22Rv1 (cell line): ENCODE data around the gene UMODL1.

Source experiments
- ZFX ChIP-seq: fragments of 450-650 bp; IDR thresholded peaks from 2 replicates; pipeline ENCODE4 v1.6.1; 2017; ENCODE audit warnings: antibody characterized with exemption, borderline replicate concordance
- TF ChIP-seq, protein P1 (sequence below): fragments of 450-650 bp; IDR thresholded peaks from 2 replicates; pipeline ENCODE4 v1.5.1; 2017; ENCODE audit warnings: mild to moderate bottlenecking

- TF ChIP-seq, protein P1, sequence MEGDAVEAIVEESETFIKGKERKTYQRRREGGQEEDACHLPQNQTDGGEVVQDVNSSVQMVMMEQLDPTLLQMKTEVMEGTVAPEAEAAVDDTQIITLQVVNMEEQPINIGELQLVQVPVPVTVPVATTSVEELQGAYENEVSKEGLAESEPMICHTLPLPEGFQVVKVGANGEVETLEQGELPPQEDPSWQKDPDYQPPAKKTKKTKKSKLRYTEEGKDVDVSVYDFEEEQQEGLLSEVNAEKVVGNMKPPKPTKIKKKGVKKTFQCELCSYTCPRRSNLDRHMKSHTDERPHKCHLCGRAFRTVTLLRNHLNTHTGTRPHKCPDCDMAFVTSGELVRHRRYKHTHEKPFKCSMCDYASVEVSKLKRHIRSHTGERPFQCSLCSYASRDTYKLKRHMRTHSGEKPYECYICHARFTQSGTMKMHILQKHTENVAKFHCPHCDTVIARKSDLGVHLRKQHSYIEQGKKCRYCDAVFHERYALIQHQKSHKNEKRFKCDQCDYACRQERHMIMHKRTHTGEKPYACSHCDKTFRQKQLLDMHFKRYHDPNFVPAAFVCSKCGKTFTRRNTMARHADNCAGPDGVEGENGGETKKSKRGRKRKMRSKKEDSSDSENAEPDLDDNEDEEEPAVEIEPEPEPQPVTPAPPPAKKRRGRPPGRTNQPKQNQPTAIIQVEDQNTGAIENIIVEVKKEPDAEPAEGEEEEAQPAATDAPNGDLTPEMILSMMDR, result no peak
- TF ChIP-seq ZFX, result no peak
Observed at GRCh38 chr21:42030311-42030710, 40.8 kb upstream of the UMODL1 start.
